ENCODE measurements around the gene NOS1AP. TPM values are rescaled to one million over a fixed set of nuclear protein-coding genes. Genes with fewer than 3 reads are reported as not detected.
A peak's percentile ranks its signal among the peaks of the same experiment; 100 is the strongest.

NOS1AP gene
- total RNA-seq, 4 donors from 2014 or later = 0.31 to 12.7 (median 1.7) TPM

DNA sequence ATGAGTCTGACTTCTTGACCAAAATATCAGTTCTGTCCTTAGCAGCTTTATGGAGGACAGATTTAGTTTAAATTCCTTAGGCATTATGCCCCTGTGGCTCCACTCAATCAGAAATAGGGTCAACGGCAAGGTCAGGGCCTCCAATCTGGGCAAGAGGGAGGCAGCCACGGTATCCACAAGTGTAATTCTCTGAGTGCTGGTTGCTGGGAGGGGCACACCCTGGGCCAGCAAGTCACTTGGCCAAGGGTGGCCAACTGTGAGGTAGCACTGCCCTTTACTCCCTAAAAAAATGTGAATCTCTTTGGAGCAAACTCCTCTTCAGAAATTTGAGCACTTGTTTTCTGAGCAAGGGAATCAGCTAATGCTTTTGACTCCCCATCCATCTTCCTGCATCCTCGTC, 294.3 kb downstream of the NOS1AP start:
- Histone ChIP-seq H3K36me3 (no peaks in the 10 kb centered on the region), H3K9me3 (no peaks in the 10 kb centered on the region), H3K27me3 (no peaks in the 10 kb centered on the region), H3K4me3 (no peak overlapping the region), H3K4me1 (peaks cover 3 to 25% (median 5%) of the 10 kb centered on the region in 3 donors), H3K27ac (no peak overlapping the region)
- no peak for DNase-seq
- intact Hi-C loops (cut with DNase I) = no loop called here
- 77 to 88% methylated on average over 1 to 3 of the region's 3 CpGs for WGBS, 2 donors
- TF ChIP-seq, protein P1, sequence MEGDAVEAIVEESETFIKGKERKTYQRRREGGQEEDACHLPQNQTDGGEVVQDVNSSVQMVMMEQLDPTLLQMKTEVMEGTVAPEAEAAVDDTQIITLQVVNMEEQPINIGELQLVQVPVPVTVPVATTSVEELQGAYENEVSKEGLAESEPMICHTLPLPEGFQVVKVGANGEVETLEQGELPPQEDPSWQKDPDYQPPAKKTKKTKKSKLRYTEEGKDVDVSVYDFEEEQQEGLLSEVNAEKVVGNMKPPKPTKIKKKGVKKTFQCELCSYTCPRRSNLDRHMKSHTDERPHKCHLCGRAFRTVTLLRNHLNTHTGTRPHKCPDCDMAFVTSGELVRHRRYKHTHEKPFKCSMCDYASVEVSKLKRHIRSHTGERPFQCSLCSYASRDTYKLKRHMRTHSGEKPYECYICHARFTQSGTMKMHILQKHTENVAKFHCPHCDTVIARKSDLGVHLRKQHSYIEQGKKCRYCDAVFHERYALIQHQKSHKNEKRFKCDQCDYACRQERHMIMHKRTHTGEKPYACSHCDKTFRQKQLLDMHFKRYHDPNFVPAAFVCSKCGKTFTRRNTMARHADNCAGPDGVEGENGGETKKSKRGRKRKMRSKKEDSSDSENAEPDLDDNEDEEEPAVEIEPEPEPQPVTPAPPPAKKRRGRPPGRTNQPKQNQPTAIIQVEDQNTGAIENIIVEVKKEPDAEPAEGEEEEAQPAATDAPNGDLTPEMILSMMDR (IDR thresholded peaks at IDR 0.05) = no peak
- no peak for TF ChIP-seq POLR2A (IDR thresholded peaks at IDR 0.05)

DNA sequence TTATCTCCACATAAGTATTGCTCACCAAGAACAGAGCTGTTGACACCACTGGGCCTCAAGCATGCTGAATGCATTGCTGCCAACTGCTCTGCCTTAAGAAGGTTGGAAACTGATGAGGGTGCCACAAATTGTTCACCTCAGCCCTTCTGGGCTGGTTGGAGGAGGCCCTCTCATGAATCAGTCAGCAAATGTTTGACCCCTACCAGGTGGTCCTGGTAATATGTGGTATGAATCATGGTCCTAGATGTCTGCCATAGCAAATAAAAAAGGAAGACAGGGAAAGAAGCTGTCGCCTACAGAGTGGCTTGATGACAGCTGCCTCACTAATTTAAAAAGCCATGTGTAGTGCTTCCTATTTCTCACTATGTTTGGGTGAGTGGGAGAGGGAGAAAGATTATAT, 295.0 kb downstream of the NOS1AP start:
- Histone ChIP-seq H3K4me3 (no peak overlapping the region), H3K4me1 (peaks cover 3 to 28% (median 5%) of the 10 kb centered on the region in 3 donors), H3K27me3 (no peaks in the 10 kb centered on the region), H3K36me3 (no peaks in the 10 kb centered on the region), H3K9me3 (no peaks in the 10 kb centered on the region), H3K27ac (no peak overlapping the region)
- DNase-seq = no peak
- TF ChIP-seq, protein P1 (IDR thresholded peaks at IDR 0.05) = no peak
- TF ChIP-seq POLR2A (IDR thresholded peaks at IDR 0.05) = no peak
- intact Hi-C loops (cut with DNase I) = no loop called here
- 92 to 100% methylated on average over 1 of the region's 1 CpG for WGBS, 2 donors

DNA sequence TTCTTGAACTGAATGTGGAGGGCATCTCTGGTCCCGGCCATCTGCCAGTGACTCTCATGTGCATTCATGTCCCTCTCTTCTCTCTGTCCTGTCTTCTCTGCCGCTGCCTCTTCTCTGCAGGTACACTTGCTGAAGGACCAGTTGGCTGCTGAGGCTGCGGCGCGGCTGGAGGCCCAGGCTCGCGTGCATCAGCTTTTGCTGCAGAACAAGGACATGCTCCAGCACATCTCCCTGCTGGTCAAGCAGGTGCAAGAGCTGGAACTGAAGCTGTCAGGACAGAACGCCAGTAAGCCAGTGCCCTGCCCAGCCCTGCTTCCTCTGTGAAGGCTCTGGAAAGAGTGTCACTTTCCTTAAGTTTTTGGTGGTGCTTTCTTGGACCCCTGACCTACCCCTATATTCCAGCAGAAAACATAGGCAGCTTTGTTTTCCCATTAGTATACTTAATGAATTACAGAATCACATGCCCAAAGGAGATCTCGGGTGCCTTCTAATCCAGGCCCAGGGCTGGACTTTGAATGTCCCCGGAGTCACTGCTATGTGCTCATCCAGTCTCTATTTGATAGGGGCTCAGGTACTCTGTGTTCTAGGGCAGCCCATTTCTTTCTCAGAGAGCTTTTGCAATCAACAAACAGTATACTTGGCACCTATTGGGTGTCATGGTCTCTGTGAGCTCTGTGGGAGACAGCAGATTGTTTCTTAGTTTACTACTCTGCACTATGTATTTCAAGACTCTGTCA, 296.0 kb downstream of the NOS1AP start:
- H3K36me3 ChIP-seq = no peaks in the 10 kb centered on the region
- no peak for TF ChIP-seq POLR2A (IDR thresholded peaks at IDR 0.05)
- TF ChIP-seq, protein P1 (IDR thresholded peaks at IDR 0.05) = no peak
- H3K27me3 ChIP-seq = no peaks in the 10 kb centered on the region
- intact Hi-C loops (cut with DNase I) = no loop called here
- WGBS, 2 donors = 54 to 59% methylated on average over 10 of the region's 10 CpGs
- H3K4me3 ChIP-seq = no peak overlapping the region
- no peak for DNase-seq
- H3K4me1 ChIP-seq = peaks cover 3 to 31% (median 5%) of the 10 kb centered on the region in 3 donors
- no peaks in the 10 kb centered on the region for H3K9me3 ChIP-seq
- peak overlapping the region in 2 of 4 donors; percentile 26 to 50 for H3K27ac ChIP-seq

DNA sequence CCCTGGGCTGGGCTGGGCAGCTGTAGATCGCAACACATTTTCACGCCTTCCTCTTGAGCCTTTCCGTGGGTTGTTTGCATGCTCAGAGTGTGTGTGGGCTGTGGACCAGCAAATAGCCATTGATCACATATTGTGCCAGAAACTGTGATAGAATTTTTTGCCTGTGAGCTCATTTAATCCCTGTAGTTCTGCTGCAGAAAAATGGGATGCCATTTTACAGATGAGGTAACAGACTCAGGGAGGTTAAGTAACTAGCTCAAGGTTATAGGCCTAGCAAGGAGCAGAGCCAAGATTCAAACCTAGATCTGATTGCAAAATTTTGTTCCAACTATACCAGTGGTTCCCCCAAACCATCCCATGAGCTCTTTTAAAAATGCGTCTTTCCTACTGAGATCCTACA, 296.7 kb downstream of the NOS1AP start:
- H3K36me3 ChIP-seq = no peaks in the 10 kb centered on the region
- no peaks in the 10 kb centered on the region for H3K27me3 ChIP-seq
- no peak overlapping the region for H3K4me3 ChIP-seq
- H3K27ac ChIP-seq = peak overlapping the region in 1 of 4 donors; percentile 50
- no peaks in the 10 kb centered on the region for H3K9me3 ChIP-seq
- TF ChIP-seq, protein P1 (IDR thresholded peaks at IDR 0.05) = no peak
- no peak for TF ChIP-seq POLR2A (IDR thresholded peaks at IDR 0.05)
- WGBS, 2 donors = 40 to 54% methylated on average over 4 of the region's 4 CpGs
- intact Hi-C loops (cut with DNase I) = no loop called here
- peaks cover 3 to 31% (median 5%) of the 10 kb centered on the region in 3 donors for H3K4me1 ChIP-seq
- no peak for DNase-seq

DNA sequence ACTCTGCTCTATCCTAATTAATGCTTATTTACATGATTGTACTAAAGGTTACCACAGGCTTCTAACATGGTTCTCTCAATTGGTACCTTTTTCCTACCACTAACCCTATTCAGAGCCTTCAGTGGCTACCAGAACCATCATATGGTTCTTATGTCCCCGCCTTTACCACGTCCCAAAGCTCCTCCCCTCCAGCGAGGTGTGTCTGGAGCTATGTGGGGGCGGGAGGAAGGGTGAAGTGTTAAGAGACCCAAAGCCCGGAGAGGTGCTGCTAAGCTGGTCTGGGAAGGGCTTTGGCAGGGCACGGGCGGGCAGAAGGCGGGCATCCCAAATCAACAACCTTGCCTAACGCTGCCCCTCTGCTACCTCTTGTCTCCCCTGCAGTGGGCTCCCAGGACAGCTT, 297.2 kb downstream of the NOS1AP start:
- Histone ChIP-seq H3K36me3 (no peaks in the 10 kb centered on the region), H3K27ac (peak overlapping the region in 2 of 4 donors; percentile 50 to 51), H3K27me3 (no peaks in the 10 kb centered on the region), H3K4me1 (peaks cover 3 to 33% (median 5%) of the 10 kb centered on the region in 3 donors), H3K4me3 (peak overlapping the region in 1 of 4 donors; percentile 34), H3K9me3 (no peaks in the 10 kb centered on the region)
- TF ChIP-seq POLR2A (IDR thresholded peaks at IDR 0.05) = no peak
- TF ChIP-seq, protein P1 (IDR thresholded peaks at IDR 0.05) = no peak
- no peak for DNase-seq
- intact Hi-C loops (cut with DNase I) = no loop called here
- WGBS, 2 donors = 73 to 89% methylated on average over 4 of the region's 9 CpGs
